DND-41 (cell line): ENCODE data around the gene ABCC10.

ENCODE experiments used
- EZH2 ChIP-seq: IDR thresholded peaks from 3 replicates; pipeline ENCODE4 v1.6.1; 2012; ENCODE audit warnings: borderline replicate concordance, low read depth, mild to moderate bottlenecking, moderate library complexity, low read length, inconsistent platforms; ENCODE audit not compliant: severe bottlenecking
- TF ChIP-seq, protein P1 (sequence below): IDR thresholded peaks from 2 replicates; pipeline ENCODE4 v1.5.1; 2012; ENCODE audit warnings: borderline replicate concordance, low read length, moderate library complexity, mild to moderate bottlenecking; ENCODE audit not compliant: poor library complexity, severe bottlenecking; ENCODE audit errors: extremely low read depth

- no peak for TF ChIP-seq EZH2
- TF ChIP-seq, protein P1, sequence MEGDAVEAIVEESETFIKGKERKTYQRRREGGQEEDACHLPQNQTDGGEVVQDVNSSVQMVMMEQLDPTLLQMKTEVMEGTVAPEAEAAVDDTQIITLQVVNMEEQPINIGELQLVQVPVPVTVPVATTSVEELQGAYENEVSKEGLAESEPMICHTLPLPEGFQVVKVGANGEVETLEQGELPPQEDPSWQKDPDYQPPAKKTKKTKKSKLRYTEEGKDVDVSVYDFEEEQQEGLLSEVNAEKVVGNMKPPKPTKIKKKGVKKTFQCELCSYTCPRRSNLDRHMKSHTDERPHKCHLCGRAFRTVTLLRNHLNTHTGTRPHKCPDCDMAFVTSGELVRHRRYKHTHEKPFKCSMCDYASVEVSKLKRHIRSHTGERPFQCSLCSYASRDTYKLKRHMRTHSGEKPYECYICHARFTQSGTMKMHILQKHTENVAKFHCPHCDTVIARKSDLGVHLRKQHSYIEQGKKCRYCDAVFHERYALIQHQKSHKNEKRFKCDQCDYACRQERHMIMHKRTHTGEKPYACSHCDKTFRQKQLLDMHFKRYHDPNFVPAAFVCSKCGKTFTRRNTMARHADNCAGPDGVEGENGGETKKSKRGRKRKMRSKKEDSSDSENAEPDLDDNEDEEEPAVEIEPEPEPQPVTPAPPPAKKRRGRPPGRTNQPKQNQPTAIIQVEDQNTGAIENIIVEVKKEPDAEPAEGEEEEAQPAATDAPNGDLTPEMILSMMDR, result no peak
Observed at GRCh38 chr6:43378631-43379030, 48.7 kb upstream of the ABCC10 start.
